Transverse colon (tissue), 4 donors: Measurements from ENCODE around the gene HS1BP3. TPM values are rescaled to one million over a fixed set of nuclear protein-coding genes. Genes with fewer than 3 reads are reported as not detected.

Experiments used
- DNase-seq: peaks from one replicate; pipeline ENCODE4 v3.0.0-alpha.2; 2019
- H3K27ac ChIP-seq, 4 donors: fragments of 200-600 bp; sonication (generic); 2 replicates each; pipeline ENCODE4 v1.5.1; 2016 to 2018; ENCODE audit warnings: inconsistent platforms in 4 of 4
- H3K27me3 ChIP-seq: fragments of 200-600 bp; sonication (generic); 2 replicates; pipeline ENCODE4 v1.5.1; 2017; ENCODE audit warnings: inconsistent platforms
- H3K36me3 ChIP-seq, 4 donors: fragments of 200-600 bp; sonication (generic); 2 replicates each; pipeline ENCODE4 v1.5.1; 2017 to 2019; ENCODE audit warnings: inconsistent platforms in 4 of 4
- H3K4me1 ChIP-seq, 4 donors: fragments of 200-600 bp; sonication (generic); 2 replicates each; pipeline ENCODE4 v1.5.1; 2017 to 2020; ENCODE audit warnings: inconsistent platforms in 4 of 4
- H3K4me3 ChIP-seq, 4 donors: fragments of 200-600 bp; sonication (generic); 1 replicate in 1 of 4; 2 replicates in 3 of 4; pipeline versions ENCODE4 v1.5.1 to v1.6.1; 2017 to 2019; ENCODE audit warnings: inconsistent platforms in 4 of 4
- H3K9me3 ChIP-seq, 2 donors: fragments of 200-600 bp; sonication (generic); 2 replicates each; pipeline ENCODE4 v1.5.1; 2017 to 2019; ENCODE audit warnings: inconsistent platforms in 2 of 2
- EP300 ChIP-seq: sonication (generic); formaldehyde crosslinking; IDR thresholded peaks from one replicate; pipeline ENCODE4 v1.6.1; 2017; ENCODE audit warnings: antibody characterized with exemption, low read depth
- POLR2A ChIP-seq: fragments of 450-650 bp; IDR thresholded peaks from one replicate; pipeline ENCODE4 v1.6.1; 2016; ENCODE audit warnings: antibody characterized with exemption, mild to moderate bottlenecking, moderate library complexity
- POLR2AphosphoS5 ChIP-seq, 3 donors: sonication (generic); formaldehyde crosslinking; IDR thresholded peaks; one replicate each; pipeline ENCODE4 v1.6.1; 2016; ENCODE audit warnings: antibody characterized with exemption in 3 of 3
- WGBS, 2 donors: methylation state at CpG; one replicate each; pipeline ENCODE4 v1.1.5; 2018; ENCODE audit warnings: low coverage in 1 of 2; 5-methylcytosine and 5-hydroxymethylcytosine counted together
- in situ Hi-C, 4 donors: fragments of 200-750 bp; cut with MboI; loops; one replicate each; pipeline versions ENCODE4 v1.15.0 to v1.15.1; 2017; ENCODE audit warnings: low sequenced_read_pairs in 3 of 4, low pct_ligation_motif_present in 1 of 4, low pct_unique_long_range_greater_than_20kb in 1 of 4
- intact Hi-C: fragments of 100-400 bp; cut with DNase I; formaldehyde crosslinking; loops from one replicate; pipeline ENCODE4 v1.15.1; 2023; ENCODE audit warnings: low total_unique reads
- total RNA-seq, 4 donors: library from RNA; depleted of rRNA; stranded (reverse); fragments of >200 nt; gene quantifications; one replicate each; pipeline ENCODE4 v1.1.0, GENCODE V29; 2016
- TF ChIP-seq, protein P1 (sequence below), 5 experiments: fragments of 200-600 bp in 3 of 5; fragments of 450-650 bp in 2 of 5; sonication (generic) in 3 of 5; IDR thresholded peaks; 1 replicate in 2 of 5; 2 replicates in 3 of 5; pipeline ENCODE4 v1.5.1; 2016 to 2017; ENCODE audit warnings: antibody characterized with exemption in 5 of 5, inconsistent platforms in 3 of 5, mild to moderate bottlenecking in 2 of 5, moderate library complexity in 1 of 5

Gene HS1BP3
- total RNA-seq, 4 donors from 2014 or later = 29.5 to 44.2 (median 33.1) TPM

DNA sequence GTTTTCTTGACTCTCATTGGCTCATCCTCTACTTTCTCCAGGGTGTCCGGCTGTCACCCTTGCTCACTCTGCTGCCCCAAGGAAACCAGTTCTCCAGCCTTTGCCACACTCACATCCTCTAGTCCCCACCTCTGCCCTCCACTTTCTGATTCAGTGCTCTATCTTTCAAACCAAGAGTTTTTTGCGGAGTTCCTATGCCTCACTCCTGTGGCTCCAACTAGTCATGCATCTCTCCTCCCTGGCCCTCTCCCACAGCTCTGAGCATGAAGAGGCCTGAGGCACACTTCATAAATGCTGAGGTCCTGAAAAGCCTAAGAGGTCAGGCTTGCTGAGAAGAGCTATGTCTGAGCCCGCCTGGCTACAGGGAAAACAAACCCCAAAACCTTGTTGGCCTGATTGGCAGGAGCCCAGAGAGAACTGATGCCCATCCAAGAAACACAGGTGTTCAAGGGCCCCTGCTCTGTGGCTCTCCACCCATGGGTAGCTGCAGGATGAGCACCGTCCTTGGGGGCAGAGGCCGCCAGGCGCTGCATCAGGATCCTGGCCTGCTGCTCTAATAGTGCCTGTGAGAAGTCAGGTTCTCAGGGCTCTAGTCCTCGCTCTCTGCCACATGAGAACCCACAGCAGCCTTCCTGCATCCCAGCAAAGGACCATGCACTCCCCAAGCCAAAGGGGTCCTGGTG, 42.1 kb downstream of the HS1BP3 start:
- peaks cover 0 to 3% of the 10 kb centered on the region in 2 donors for H3K9me3 ChIP-seq
- no peak for DNase-seq
- in situ Hi-C loops = no loop called here
- WGBS, 2 donors = 82 to 100% methylated on average over 2 to 7 of the region's 7 CpGs
- H3K27me3 ChIP-seq = no peaks in the 10 kb centered on the region
- H3K36me3 ChIP-seq = no peaks in the 10 kb centered on the region
- TF ChIP-seq POLR2A = no peak
- TF ChIP-seq, protein P1, sequence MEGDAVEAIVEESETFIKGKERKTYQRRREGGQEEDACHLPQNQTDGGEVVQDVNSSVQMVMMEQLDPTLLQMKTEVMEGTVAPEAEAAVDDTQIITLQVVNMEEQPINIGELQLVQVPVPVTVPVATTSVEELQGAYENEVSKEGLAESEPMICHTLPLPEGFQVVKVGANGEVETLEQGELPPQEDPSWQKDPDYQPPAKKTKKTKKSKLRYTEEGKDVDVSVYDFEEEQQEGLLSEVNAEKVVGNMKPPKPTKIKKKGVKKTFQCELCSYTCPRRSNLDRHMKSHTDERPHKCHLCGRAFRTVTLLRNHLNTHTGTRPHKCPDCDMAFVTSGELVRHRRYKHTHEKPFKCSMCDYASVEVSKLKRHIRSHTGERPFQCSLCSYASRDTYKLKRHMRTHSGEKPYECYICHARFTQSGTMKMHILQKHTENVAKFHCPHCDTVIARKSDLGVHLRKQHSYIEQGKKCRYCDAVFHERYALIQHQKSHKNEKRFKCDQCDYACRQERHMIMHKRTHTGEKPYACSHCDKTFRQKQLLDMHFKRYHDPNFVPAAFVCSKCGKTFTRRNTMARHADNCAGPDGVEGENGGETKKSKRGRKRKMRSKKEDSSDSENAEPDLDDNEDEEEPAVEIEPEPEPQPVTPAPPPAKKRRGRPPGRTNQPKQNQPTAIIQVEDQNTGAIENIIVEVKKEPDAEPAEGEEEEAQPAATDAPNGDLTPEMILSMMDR (IDR thresholded peaks at IDR 0.05) = no peak
- no peak for TF ChIP-seq POLR2AphosphoS5 (IDR thresholded peaks at IDR 0.05)
- TF ChIP-seq EP300 = no peak
- intact Hi-C loops = no loop called here
- H3K4me1 ChIP-seq = peaks cover 19 to 52% (median 35%) of the 10 kb centered on the region in 4 donors
- H3K27ac ChIP-seq = peak overlapping the region; percentile 74 to 91 (median 82)
- H3K4me3 ChIP-seq = no peak overlapping the region

DNA sequence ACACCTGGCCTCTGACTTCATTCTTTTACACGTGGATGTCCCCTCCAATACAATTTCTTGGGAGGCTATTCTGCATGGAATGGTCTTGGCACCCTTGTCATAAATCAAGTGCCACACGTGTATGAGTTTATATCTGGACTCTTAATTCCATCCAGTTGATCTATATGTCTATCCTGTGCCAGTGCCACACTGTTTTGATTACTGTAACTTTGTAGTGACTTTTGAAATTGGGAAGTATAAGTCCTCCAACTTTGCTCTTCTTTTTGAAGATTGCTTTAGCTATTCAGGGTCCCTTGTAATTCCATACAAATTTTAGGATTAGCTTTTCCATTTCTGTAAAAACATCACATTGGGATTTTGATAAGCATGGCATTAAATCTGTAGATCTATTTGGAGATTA, 43.5 kb downstream of the HS1BP3 start:
- DNase-seq = no peak
- Histone ChIP-seq H3K4me3 (no peak overlapping the region), H3K4me1 (peaks cover 19 to 49% (median 35%) of the 10 kb centered on the region in 4 donors), H3K27ac (no peak overlapping the region), H3K27me3 (no peaks in the 10 kb centered on the region), H3K36me3 (no peaks in the 10 kb centered on the region), H3K9me3 (peaks cover 0 to 3% of the 10 kb centered on the region in 2 donors)
- WGBS, 2 donors = 90% methylated on average over 2 of the region's 2 CpGs; no CpG with 5 or more reads in 1 of the 2 donors
- in situ Hi-C loops = no loop called here
- TF ChIP-seq, protein P1 (IDR thresholded peaks at IDR 0.05) = no peak
- TF ChIP-seq POLR2AphosphoS5 (IDR thresholded peaks at IDR 0.05) = no peak
- TF ChIP-seq EP300 = no peak
- TF ChIP-seq POLR2A = no peak
- intact Hi-C loops = no loop called here

DNA sequence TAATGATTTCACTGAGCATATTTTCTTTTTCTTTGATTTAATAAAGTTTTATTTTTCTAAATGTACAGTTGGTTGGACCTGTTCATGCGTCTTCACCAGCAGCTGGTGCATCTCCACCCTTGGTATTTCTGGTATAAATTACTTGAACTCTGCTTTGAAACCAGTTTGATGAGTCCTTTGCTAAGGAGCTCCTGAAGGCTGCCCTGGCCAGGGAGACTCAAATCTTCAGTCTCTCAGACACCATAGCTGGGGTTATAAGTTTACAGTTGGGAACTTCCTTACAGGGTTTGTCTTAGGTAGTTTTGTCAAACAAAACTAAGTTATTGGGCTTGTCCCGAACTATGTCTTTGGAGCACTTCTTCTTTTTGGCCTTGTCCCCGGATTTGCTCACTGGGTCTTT, 44.7 kb downstream of the HS1BP3 start:
- TF ChIP-seq POLR2A (no peak), POLR2AphosphoS5 (IDR thresholded peaks at IDR 0.05) (no peak), EP300 (no peak)
- TF ChIP-seq, protein P1 (IDR thresholded peaks at IDR 0.05) = no peak
- Histone ChIP-seq H3K4me1 (peaks cover 19 to 40% (median 25%) of the 10 kb centered on the region in 4 donors), H3K9me3 (peaks cover 0 to 3% of the 10 kb centered on the region in 2 donors), H3K4me3 (no peak overlapping the region), H3K27ac (peak overlapping the region in 3 of 4 donors; percentile 75 to 86 (median 84)), H3K27me3 (no peaks in the 10 kb centered on the region), H3K36me3 (no peaks in the 10 kb centered on the region)
- 44 to 78% methylated on average over 2 to 3 of the region's 3 CpGs for whole genome bisulfite sequencing, 2 donors
- intact Hi-C loops (no loop called here), in situ Hi-C loops (no loop called here)
- DNase-seq = no peak

GRCh38 chr2:20604951-20605381, 45.9 kb downstream of the HS1BP3 start:
- intact Hi-C loops = no loop called here
- TF ChIP-seq POLR2AphosphoS5 (IDR thresholded peaks at IDR 0.05) (peak; percentile 45 to 82 (median 79)), POLR2A (no peak)
- Histone ChIP-seq H3K27me3 (no peaks in the 10 kb centered on the region), H3K4me3 (no peak overlapping the region), H3K9me3 (peaks cover 0 to 3% of the 10 kb centered on the region in 2 donors), H3K27ac (peak overlapping the region; percentile 65 to 86 (median 80)), H3K4me1 (peaks cover 13 to 28% (median 18%) of the 10 kb centered on the region in 4 donors), H3K36me3 (no peaks in the 10 kb centered on the region)
- no peak for DNase-seq
- in situ Hi-C loops = no loop called here
- WGBS, 2 donors = 70 to 75% methylated on average over 2 to 5 of the region's 5 CpGs
